ENCODE measurements around the gene STARD9. TPM values are rescaled to one million over a fixed set of nuclear protein-coding genes. Genes with fewer than 3 reads are reported as not detected.

Gene STARD9
- total RNA-seq, 1 experiment from 2014 or later, result 1.7 TPM

DNA sequence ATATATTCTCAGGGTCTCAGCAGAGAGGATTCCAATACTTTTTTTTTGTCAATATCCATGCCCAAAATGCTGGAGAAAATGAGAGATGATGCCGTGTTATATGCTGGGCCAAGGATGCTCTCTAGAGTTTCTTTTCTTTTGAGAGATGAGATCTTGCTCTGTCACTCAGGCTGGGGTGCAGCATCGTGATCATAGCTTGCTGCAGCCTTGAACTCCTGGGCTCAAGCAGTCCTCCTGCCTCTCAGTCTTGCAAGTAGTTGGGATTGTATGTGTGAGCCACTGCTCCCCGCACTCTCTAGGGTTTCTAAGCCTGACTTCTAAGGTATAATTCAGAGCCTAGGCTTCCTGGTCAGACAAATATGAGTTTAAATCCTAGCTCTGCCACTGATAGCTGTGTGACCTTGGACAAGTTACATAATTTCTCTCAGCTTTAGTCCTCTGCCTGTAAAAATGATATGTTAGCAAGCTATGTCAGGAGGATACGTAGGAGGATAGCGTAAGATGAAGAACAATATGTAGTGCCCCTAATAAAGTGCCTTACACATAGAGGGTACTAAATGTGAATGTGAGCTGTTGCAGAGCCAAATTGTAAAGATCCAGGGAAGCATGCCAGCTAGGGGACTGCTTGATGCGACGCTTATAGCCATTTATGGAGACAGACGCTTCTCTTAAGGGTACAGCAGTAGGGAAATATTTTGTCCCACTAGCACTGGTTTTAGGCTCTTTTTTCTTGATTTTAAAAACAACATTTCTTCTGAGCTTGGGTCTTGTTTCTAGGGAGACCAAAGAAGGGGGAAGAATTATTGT, 7.4 kb downstream of the STARD9 start:
- no peaks in the 10 kb centered on the region for H3K9me3 ChIP-seq (ENCODE audit: insufficient read depth, low read depth)
- TF ChIP-seq, protein P1, sequence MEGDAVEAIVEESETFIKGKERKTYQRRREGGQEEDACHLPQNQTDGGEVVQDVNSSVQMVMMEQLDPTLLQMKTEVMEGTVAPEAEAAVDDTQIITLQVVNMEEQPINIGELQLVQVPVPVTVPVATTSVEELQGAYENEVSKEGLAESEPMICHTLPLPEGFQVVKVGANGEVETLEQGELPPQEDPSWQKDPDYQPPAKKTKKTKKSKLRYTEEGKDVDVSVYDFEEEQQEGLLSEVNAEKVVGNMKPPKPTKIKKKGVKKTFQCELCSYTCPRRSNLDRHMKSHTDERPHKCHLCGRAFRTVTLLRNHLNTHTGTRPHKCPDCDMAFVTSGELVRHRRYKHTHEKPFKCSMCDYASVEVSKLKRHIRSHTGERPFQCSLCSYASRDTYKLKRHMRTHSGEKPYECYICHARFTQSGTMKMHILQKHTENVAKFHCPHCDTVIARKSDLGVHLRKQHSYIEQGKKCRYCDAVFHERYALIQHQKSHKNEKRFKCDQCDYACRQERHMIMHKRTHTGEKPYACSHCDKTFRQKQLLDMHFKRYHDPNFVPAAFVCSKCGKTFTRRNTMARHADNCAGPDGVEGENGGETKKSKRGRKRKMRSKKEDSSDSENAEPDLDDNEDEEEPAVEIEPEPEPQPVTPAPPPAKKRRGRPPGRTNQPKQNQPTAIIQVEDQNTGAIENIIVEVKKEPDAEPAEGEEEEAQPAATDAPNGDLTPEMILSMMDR (conservative IDR thresholded peaks at IDR 0.05), result no peak
- no peak for TF ChIP-seq EZH2 (IDR thresholded peaks at IDR 0.05; ENCODE audit: low read depth)
- H3K79me2 ChIP-seq (ENCODE audit: low read depth), result no peaks in the 10 kb centered on the region
- H3K36me3 ChIP-seq (ENCODE audit: low read depth), result no peaks in the 10 kb centered on the region
- H3K9me2 ChIP-seq (ENCODE audit: insufficient read depth), result no peaks in the 10 kb centered on the region
- H3K4me2 ChIP-seq, result no peak overlapping the region
- H3K27ac ChIP-seq, result no peak overlapping the region
- H4K20me1 ChIP-seq (ENCODE audit: insufficient read depth), result no peaks in the 10 kb centered on the region
- no peaks in the 10 kb centered on the region for H3K4me1 ChIP-seq (replicated peaks; ENCODE audit: insufficient read depth)
- ChIA-PET CTCF (no interaction called here), POLR2A (ENCODE audit: unreplicated experiment) (no interaction called here)
- H3K27me3 ChIP-seq (ENCODE audit: insufficient read depth, low read depth), result peaks cover 6% of the 10 kb centered on the region; the same call in 1 of the 2 replicates
- BruUV-seq (replicated peaks), result no TSS peak
- no peak overlapping the region for H3K4me3 ChIP-seq
- H2AFZ ChIP-seq, result no peak overlapping the region
- DNase-seq, result no peak
- intact Hi-C loops (cut with micrococcal nuclease; ENCODE audit: unreplicated experiment), result no loop called here
- no peaks in the 10 kb centered on the region for H3F3A ChIP-seq (ENCODE audit: insufficient read depth, low read depth)

GRCh38 chr15:42584031-42584765, 8.8 kb downstream of the STARD9 start:
- Histone ChIP-seq H3K4me2 (no peak overlapping the region), H4K20me1 (ENCODE audit: insufficient read depth) (no peaks in the 10 kb centered on the region), H3K9me2 (ENCODE audit: insufficient read depth) (no peaks in the 10 kb centered on the region), H3K9me3 (ENCODE audit: insufficient read depth, low read depth) (no peaks in the 10 kb centered on the region), H3K4me3 (no peak overlapping the region), H3K27ac (no peak overlapping the region), H3K36me3 (ENCODE audit: low read depth) (no peaks in the 10 kb centered on the region), H3K27me3 (ENCODE audit: insufficient read depth, low read depth) (peaks cover 6% of the 10 kb centered on the region; the same call in 1 of the 2 replicates), H2AFZ (no peak overlapping the region), H3K4me1 (replicated peaks; ENCODE audit: insufficient read depth) (no peaks in the 10 kb centered on the region), H3K79me2 (ENCODE audit: low read depth) (no peaks in the 10 kb centered on the region), H3F3A (ENCODE audit: insufficient read depth, low read depth) (no peaks in the 10 kb centered on the region)
- DNase-seq, result no peak
- intact Hi-C loops (cut with micrococcal nuclease; ENCODE audit: unreplicated experiment), result no loop called here
- TF ChIP-seq, protein P1 (conservative IDR thresholded peaks at IDR 0.05), result no peak
- no peak for TF ChIP-seq EZH2 (IDR thresholded peaks at IDR 0.05; ENCODE audit: low read depth)
- CTCF ChIA-PET, result no interaction called here
- POLR2A ChIA-PET (ENCODE audit: unreplicated experiment), result interaction anchor here (0.6 kb wide), 1 partner anchor 94 kb away, joined by 7 read pairs; no protein-coding TSS in a partner anchor
- no TSS peak for BruUV-seq (replicated peaks)

GRCh38 chr15:42590619-42591237, 15.3 kb downstream of the STARD9 start:
- Histone ChIP-seq H3K4me1 (replicated peaks; ENCODE audit: insufficient read depth) (no peaks in the 10 kb centered on the region), H3K27me3 (ENCODE audit: insufficient read depth, low read depth) (no peaks in the 10 kb centered on the region), H3K9me2 (ENCODE audit: insufficient read depth) (no peaks in the 10 kb centered on the region), H4K20me1 (ENCODE audit: insufficient read depth) (no peaks in the 10 kb centered on the region), H3K36me3 (ENCODE audit: low read depth) (no peaks in the 10 kb centered on the region), H3K4me2 (no peak overlapping the region), H2AFZ (no peak overlapping the region), H3K79me2 (ENCODE audit: low read depth) (no peaks in the 10 kb centered on the region), H3K4me3 (no peak overlapping the region), H3K27ac (no peak overlapping the region), H3K9me3 (ENCODE audit: insufficient read depth, low read depth) (no peaks in the 10 kb centered on the region), H3F3A (ENCODE audit: insufficient read depth, low read depth) (no peaks in the 10 kb centered on the region)
- DNase-seq, result no peak
- POLR2A ChIA-PET (ENCODE audit: unreplicated experiment), result no interaction called here
- BruUV-seq (replicated peaks), result no TSS peak
- TF ChIP-seq EZH2 (IDR thresholded peaks at IDR 0.05; ENCODE audit: low read depth), result no peak
- TF ChIP-seq, protein P1 (conservative IDR thresholded peaks at IDR 0.05), result no peak
- CTCF ChIA-PET, result interaction anchor here (0.7 kb wide), 1 partner anchor 1744 kb away, joined by 7 read pairs; no protein-coding TSS in a partner anchor
- intact Hi-C loops (cut with micrococcal nuclease; ENCODE audit: unreplicated experiment), result no loop called here

Data from PC-9 (cell line).